ENCODE results near the gene RIPOR2. TPM values are rescaled to one million over a fixed set of nuclear protein-coding genes. Genes with fewer than 3 reads are reported as not detected.

RIPOR2 gene
- total RNA-seq, 1 experiment from 2014 or later, result 5.0 TPM

DNA sequence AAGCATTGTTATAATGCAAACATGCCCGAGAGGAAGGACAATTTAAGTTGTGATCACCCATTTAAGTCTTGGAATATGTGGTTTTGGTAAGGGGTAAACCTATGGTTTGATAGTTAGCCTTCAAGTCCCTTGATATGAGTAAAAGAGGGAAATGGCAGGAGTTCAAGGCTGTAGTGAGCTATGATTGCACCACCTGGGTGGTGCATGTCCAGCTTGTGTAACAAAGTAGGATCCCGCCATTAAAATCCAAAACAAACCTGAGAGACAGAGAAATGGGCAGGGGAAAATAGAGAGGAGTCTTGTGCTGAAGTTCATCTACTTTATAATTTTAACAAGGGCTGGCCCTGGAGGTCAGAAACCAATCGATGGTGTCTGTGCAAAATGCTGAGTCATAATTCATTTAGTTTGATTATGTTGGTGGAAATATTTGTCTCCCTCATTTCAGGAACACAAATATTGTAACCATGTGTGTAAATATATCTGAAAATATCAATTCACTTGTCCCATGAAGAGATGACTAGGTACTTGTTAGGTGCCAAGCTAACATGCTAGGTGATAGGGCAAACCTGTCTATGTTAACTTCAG is 113.8 kb downstream of the RIPOR2 start:
- Mint-ChIP-seq H3K9me3 (no peaks in the 10 kb centered on the region), H3K36me3 (ENCODE audit: insufficient read depth in 1 of 3, low read depth in 3 of 3) (peaks cover 0 to 7% (median 4%) of the 10 kb centered on the region in 3 experiments; a peak in 2 of 7 replicates), H3K4me3 (no peak overlapping the region), H3K4me1 (peaks cover 7 to 9% of the 10 kb centered on the region in 2 experiments; a peak in 2 of 4 replicates), H3K27me3 (ENCODE audit: low read depth) (no peaks in the 10 kb centered on the region), H3K27ac (peak overlapping the region; percentile 2 to 22 (median 8); a peak in 3 of 7 replicates)
- no peak overlapping the region for H3K4ac ChIP-seq (ENCODE audit: low read depth, low read length)
- H4K5ac ChIP-seq (ENCODE audit: insufficient read length, low read depth, low read length), result no peak overlapping the region
- no peaks in the 10 kb centered on the region for H3K9me3 ChIP-seq (ENCODE audit: control insufficient read depth, low read depth, low read length)
- no peak overlapping the region for H2AK5ac ChIP-seq (ENCODE audit: insufficient read length, low read length)
- no peak overlapping the region for H3K14ac ChIP-seq (ENCODE audit: insufficient read depth, low read length)
- H4K91ac ChIP-seq (ENCODE audit: insufficient read length, low read depth, low read length), result no peak overlapping the region
- H2BK12ac ChIP-seq (ENCODE audit: insufficient read length, low read depth, low read length), result no peak overlapping the region
- no peak for DNase-seq
- H2BK120ac ChIP-seq (ENCODE audit: low read depth, low read length, poor library complexity, severe bottlenecking), result no peak overlapping the region
- no peak overlapping the region for H3K27ac ChIP-seq (ENCODE audit: insufficient read length, low read depth, low read length)
- no peak overlapping the region for H4K8ac ChIP-seq (replicated peaks; ENCODE audit: insufficient read length, low read depth, low read length)
- no peaks in the 10 kb centered on the region for H3K79me2 ChIP-seq (ENCODE audit: insufficient read depth, low read length)
- H4K20me1 ChIP-seq (ENCODE audit: control insufficient read depth, insufficient read depth, insufficient read length), result no peaks in the 10 kb centered on the region
- no peak overlapping the region for H3K4me2 ChIP-seq (ENCODE audit: insufficient read depth, insufficient read length, low read length)
- no peak overlapping the region for H3K56ac ChIP-seq (ENCODE audit: insufficient read length, low read depth, low read length)
- H3K23me2 ChIP-seq (ENCODE audit: insufficient read length, low read depth, low read length, poor library complexity, severe bottlenecking), result no peaks in the 10 kb centered on the region
- H3K9ac ChIP-seq (ENCODE audit: extremely low read depth, insufficient read length, low read length), result no peak overlapping the region
- H3T11ph ChIP-seq (ENCODE audit: low read length), result no peak overlapping the region
- no peaks in the 10 kb centered on the region for H3K79me1 ChIP-seq (ENCODE audit: insufficient read depth, low read depth, low read length, poor library complexity, severe bottlenecking)
- TF ChIP-seq, protein P1, sequence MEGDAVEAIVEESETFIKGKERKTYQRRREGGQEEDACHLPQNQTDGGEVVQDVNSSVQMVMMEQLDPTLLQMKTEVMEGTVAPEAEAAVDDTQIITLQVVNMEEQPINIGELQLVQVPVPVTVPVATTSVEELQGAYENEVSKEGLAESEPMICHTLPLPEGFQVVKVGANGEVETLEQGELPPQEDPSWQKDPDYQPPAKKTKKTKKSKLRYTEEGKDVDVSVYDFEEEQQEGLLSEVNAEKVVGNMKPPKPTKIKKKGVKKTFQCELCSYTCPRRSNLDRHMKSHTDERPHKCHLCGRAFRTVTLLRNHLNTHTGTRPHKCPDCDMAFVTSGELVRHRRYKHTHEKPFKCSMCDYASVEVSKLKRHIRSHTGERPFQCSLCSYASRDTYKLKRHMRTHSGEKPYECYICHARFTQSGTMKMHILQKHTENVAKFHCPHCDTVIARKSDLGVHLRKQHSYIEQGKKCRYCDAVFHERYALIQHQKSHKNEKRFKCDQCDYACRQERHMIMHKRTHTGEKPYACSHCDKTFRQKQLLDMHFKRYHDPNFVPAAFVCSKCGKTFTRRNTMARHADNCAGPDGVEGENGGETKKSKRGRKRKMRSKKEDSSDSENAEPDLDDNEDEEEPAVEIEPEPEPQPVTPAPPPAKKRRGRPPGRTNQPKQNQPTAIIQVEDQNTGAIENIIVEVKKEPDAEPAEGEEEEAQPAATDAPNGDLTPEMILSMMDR (conservative IDR thresholded peaks at IDR 0.05), result no peak
- no peak overlapping the region for H2BK15ac ChIP-seq (ENCODE audit: low read depth, low read length)
- H2AFZ ChIP-seq (ENCODE audit: low read length), result no peak overlapping the region
- no peak overlapping the region for H3K18ac ChIP-seq (ENCODE audit: insufficient read length, low read depth, low read length)
- no peak overlapping the region for H2BK20ac ChIP-seq (ENCODE audit: low read depth, low read length, poor library complexity, severe bottlenecking)
- no peak overlapping the region for H2BK5ac ChIP-seq (ENCODE audit: insufficient read length, low read length)
- no peaks in the 10 kb centered on the region for H3K27me3 ChIP-seq (ENCODE audit: insufficient read depth, low read length)
- no peaks in the 10 kb centered on the region for H3K4me1 ChIP-seq (ENCODE audit: insufficient read depth, low read length)
- H3K23ac ChIP-seq (ENCODE audit: insufficient read length, low read depth, low read length), result no peak overlapping the region
- no CpG with 5 or more reads among the region's 3 CpGs for WGBS (ENCODE audit: extremely low coverage, insufficient read length, low lambda C conversion rate)

Data from H9 (cell line).